HepG2 (cell line): ENCODE measurements around the gene XPNPEP3. TPM values are rescaled to one million over a fixed set of nuclear protein-coding genes. Genes with fewer than 3 reads are reported as not detected.
A peak's percentile ranks its signal among the peaks of the same experiment; 100 is the strongest.

ENCODE experiments used
- ARHGAP35 ChIP-seq: sonication (generic); formaldehyde crosslinking; IDR thresholded peaks from 2 replicates; pipeline ENCODE4 v1.9.0; 2022; ENCODE audit warnings: mild to moderate bottlenecking, inconsistent platforms, moderate library complexity, missing genetic modification reagents, borderline replicate concordance
- BHLHE40 ChIP-seq: IDR thresholded peaks from 2 replicates; pipeline ENCODE4 v1.6.1; 2011; ENCODE audit warnings: low read length, improper control_type of control experiment
- CHD4 ChIP-seq: fragments of 200-600 bp; sonication (generic); IDR thresholded peaks from 2 replicates; pipeline ENCODE4 v1.7.0; 2017; ENCODE audit warnings: mild to moderate bottlenecking, low read length, borderline replicate concordance
- CREM ChIP-seq, 2 experiments: sonication (generic) in 1 of 2; formaldehyde crosslinking in 1 of 2; IDR thresholded peaks; 2 replicates each; pipeline versions ENCODE4 v1.4.0 to v1.6.1; 2016 to 2020; ENCODE audit warnings: antibody characterized with exemption in 1 of 2, mild to moderate bottlenecking in 1 of 2, missing genetic modification reagents in 1 of 2
- HOXA3 ChIP-seq: sonication (generic); formaldehyde crosslinking; IDR thresholded peaks from 2 replicates; pipeline ENCODE4 v1.5.0; 2020; ENCODE audit warnings: missing genetic modification reagents
- HOXA5 ChIP-seq: sonication (generic); formaldehyde crosslinking; IDR thresholded peaks from 2 replicates; pipeline ENCODE4 v1.4.0; 2020; ENCODE audit warnings: missing genetic modification reagents
- HOXA9 ChIP-seq: sonication (generic); formaldehyde crosslinking; IDR thresholded peaks from 2 replicates; pipeline ENCODE4 v1.8.1; 2022; ENCODE audit warnings: missing genetic modification reagents, mild to moderate bottlenecking, moderate library complexity, borderline replicate concordance
- IKZF5 ChIP-seq: IDR thresholded peaks from 2 replicates; pipeline ENCODE4 v1.6.1; 2018; ENCODE audit warnings: missing genetic modification reagents, mild to moderate bottlenecking, missing compliant biosample characterization
- ISL2 ChIP-seq: sonication (generic); formaldehyde crosslinking; IDR thresholded peaks from 2 replicates; pipeline ENCODE4 v1.5.0; 2020; ENCODE audit warnings: missing genetic modification reagents
- MEIS1 ChIP-seq: sonication (generic); formaldehyde crosslinking; IDR thresholded peaks from 2 replicates; pipeline ENCODE4 v1.9.0; 2021; ENCODE audit warnings: mild to moderate bottlenecking, missing genetic modification reagents, moderate library complexity, borderline replicate concordance
- MXD4 ChIP-seq: IDR thresholded peaks from 2 replicates; pipeline ENCODE4 v1.6.1; 2016; ENCODE audit warnings: mild to moderate bottlenecking, missing biosample characterization, missing genetic modification reagents
- NFKBIZ ChIP-seq: IDR thresholded peaks from 2 replicates; pipeline ENCODE4 v1.6.1; 2018; ENCODE audit warnings: missing genetic modification reagents, missing compliant biosample characterization
- NONO ChIP-seq, 2 experiments: fragments of 450-650 bp in 1 of 2; sonication (generic) in 1 of 2; formaldehyde crosslinking in 1 of 2; IDR thresholded peaks in 1 of 2; conservative IDR thresholded peaks in 1 of 2; 2 replicates each; pipeline versions ENCODE4 v1.6.1 to v1.8.0; 2017 to 2022; ENCODE audit warnings: mild to moderate bottlenecking in 1 of 2, missing genetic modification reagents in 1 of 2, moderate library complexity in 1 of 2
- PRPF4 ChIP-seq: fragments of 200-400 bp; formaldehyde crosslinking; IDR thresholded peaks from 2 replicates; pipeline ENCODE4 v1.6.1; 2016; ENCODE audit warnings: low read length, low read depth; ENCODE audit not compliant: poor library complexity, severe bottlenecking
- RBFOX2 ChIP-seq: fragments of 200-400 bp; formaldehyde crosslinking; IDR thresholded peaks from 2 replicates; pipeline ENCODE4 v1.6.1; 2017; ENCODE audit warnings: low read depth, mild to moderate bottlenecking, low read length
- SRY ChIP-seq: sonication (generic); formaldehyde crosslinking; IDR thresholded peaks from 2 replicates; pipeline ENCODE4 v1.8.0; 2022; ENCODE audit warnings: mild to moderate bottlenecking, missing genetic modification reagents
- TGIF2 ChIP-seq: IDR thresholded peaks from 2 replicates; pipeline ENCODE4 v1.6.1; 2016; ENCODE audit warnings: control low read depth, missing compliant biosample characterization
- YEATS4 ChIP-seq: sonication (generic); formaldehyde crosslinking; IDR thresholded peaks from 2 replicates; pipeline ENCODE4 v1.4.0; 2020; ENCODE audit warnings: missing genetic modification reagents, borderline replicate concordance
- YY1 ChIP-seq: IDR thresholded peaks from 2 replicates; pipeline ENCODE4 v1.6.1; 2011; ENCODE audit warnings: low read length, low read depth, moderate library complexity, mild to moderate bottlenecking; ENCODE audit not compliant: insufficient read depth, insufficient replicate concordance
- ZFP1 ChIP-seq: IDR thresholded peaks from 2 replicates; pipeline ENCODE4 v1.6.1; 2016
- ZKSCAN1 ChIP-seq: fragments of 150-350 bp; IDR thresholded peaks from 2 replicates; pipeline ENCODE4 v1.6.1; 2014; ENCODE audit warnings: low read length
- ZNF274 ChIP-seq: sonication (generic); formaldehyde crosslinking; IDR thresholded peaks from 2 replicates; pipeline ENCODE4 v1.5.1; 2020; ENCODE audit warnings: mild to moderate bottlenecking, missing genetic modification reagents
- ZNF576 ChIP-seq: sonication (generic); formaldehyde crosslinking; IDR thresholded peaks from 2 replicates; pipeline ENCODE4 v1.4.0; 2020; ENCODE audit warnings: mild to moderate bottlenecking, missing genetic modification reagents
- ZNF878 ChIP-seq: sonication (generic); formaldehyde crosslinking; IDR thresholded peaks from 2 replicates; pipeline ENCODE4 v1.8.1; 2023; ENCODE audit warnings: mild to moderate bottlenecking, missing genetic modification reagents, moderate library complexity
- polyA plus RNA-seq, 8 experiments: library from polyadenylated mRNA; depleted of rRNA in 3 of 8; stranded (reverse) in 7 of 8; unstranded in 1 of 8; fragments of >200 nt; fragmentation: Illumina TruSeq in 4 of 8; extraction: Trizol in 4 of 8; gene quantifications; 2 replicates each; pipeline versions ENCODE4 v1.2.1 to v1.2.3, GENCODE V29; 2011 to 2016; ENCODE audit warnings: low read depth in 4 of 8, missing spikeins in 1 of 8, mixed read lengths in 1 of 8; ENCODE audit not compliant: insufficient read depth in 1 of 8
- total RNA-seq, 5 experiments: library from RNA; depleted of rRNA; stranded (reverse); fragments of >200 nt; fragmentation: Illumina TruSeq; extraction: Trizol; gene quantifications; 2 replicates each; pipeline ENCODE4 v1.2.3, GENCODE V29; 2016; ENCODE audit warnings: low read depth in 1 of 5
- TF ChIP-seq, protein P1 (sequence below): sonication (generic); formaldehyde crosslinking; IDR thresholded peaks from 2 replicates; pipeline ENCODE4 v1.8.1; 2023; ENCODE audit warnings: mild to moderate bottlenecking, inconsistent platforms, moderate library complexity, missing genetic modification reagents, borderline replicate concordance
- TF ChIP-seq, protein P2 (sequence below): sonication (generic); formaldehyde crosslinking; IDR thresholded peaks from 2 replicates; pipeline ENCODE4 v1.8.0; 2022; ENCODE audit warnings: missing genetic modification reagents, mild to moderate bottlenecking, inconsistent platforms, borderline replicate concordance

Gene XPNPEP3
- total and polyA plus RNA-seq, 2 of the 13 experiments (the other 11 are each of a cell fraction or from before 2014, with no cell fraction given): 10.3 to 14.0 TPM

DNA sequence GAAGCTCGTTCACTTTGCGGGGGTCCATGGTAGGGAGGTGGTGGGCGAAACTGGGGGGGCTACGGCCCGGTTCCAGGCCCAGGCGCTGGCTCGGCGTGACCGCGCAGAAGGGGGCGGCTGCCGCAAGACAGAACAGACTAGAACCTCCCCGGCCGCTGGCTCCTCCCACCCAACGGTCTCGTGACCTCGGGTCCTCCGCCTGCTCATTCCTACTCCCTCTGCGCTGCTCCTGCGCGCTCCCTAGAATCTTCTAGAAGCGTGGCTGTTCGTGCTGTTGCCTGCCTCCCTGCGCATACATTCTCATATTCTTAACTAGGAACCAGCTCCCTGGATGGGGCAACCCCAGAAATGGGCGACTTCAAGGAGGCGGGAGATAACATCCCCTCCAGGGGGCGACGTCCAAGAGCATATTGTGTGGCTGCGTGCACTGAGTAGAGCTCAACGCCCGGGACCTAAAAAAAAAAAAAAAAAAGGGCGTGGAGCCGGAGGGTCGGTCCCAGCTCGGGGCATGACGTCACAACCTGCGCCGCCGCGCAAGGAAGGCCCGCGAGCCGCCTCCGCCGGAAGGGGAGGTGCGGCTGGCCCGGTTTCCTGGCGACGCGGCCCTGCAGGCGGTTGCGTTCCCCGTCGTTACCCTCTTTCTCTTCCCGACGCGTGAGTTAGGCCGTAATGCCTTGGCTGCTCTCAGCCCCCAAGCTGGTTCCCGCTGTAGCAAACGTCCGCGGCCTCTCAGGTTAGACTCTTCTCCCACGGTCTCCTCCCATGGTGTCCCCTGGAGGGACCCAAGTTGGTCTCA is at the start of gene XPNPEP3, which contains the start of gene ST13 (continued):
- TF ChIP-seq CREM (IDR thresholded peaks at IDR 0.05): peak; percentile 98
- peak; percentile 68 for TF ChIP-seq CREM (CRISPR knock-in tag; IDR thresholded peaks at IDR 0.05)
- peak; percentile 93 for TF ChIP-seq YEATS4 (CRISPR knock-in tag)
- TF ChIP-seq NFKBIZ (CRISPR knock-in tag): no peak
- no peak for TF ChIP-seq ZNF576 (CRISPR knock-in tag)
- peak; percentile 78; the same call in 1 of the 2 replicates for TF ChIP-seq HOXA5 (CRISPR knock-in tag)
- TF ChIP-seq CHD4: peak; percentile 37; the same call in 1 of the 2 replicates
- TF ChIP-seq PRPF4: no peak
- peak; percentile 89 for TF ChIP-seq BHLHE40
- TF ChIP-seq ARHGAP35 (CRISPR knock-in tag): peak; percentile 67; the same call in 1 of the 2 replicates
- TF ChIP-seq, protein P1, sequence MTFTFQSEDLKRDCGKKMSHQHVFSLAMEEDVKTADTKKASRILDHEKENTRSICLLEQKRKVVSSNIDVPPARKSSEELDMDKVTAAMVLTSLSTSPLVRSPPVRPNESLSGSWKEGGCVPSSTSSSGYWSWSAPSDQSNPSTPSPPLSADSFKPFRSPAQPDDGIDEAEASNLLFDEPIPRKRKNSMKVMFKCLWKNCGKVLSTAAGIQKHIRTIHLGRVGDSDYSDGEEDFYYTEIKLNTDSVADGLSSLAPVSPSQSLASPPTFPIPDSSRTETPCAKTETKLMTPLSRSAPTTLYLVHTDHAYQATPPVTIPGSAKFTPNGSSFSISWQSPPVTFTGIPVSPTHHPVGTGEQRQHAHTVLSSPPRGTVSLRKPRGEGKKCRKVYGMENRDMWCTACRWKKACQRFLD (CRISPR knock-in tag): 0 out of 2 replicates have a peak, but pooled peaks have one; percentile 74
- TF ChIP-seq NONO (IDR thresholded peaks at IDR 0.05): no peak
- TF ChIP-seq NONO (CRISPR knock-in tag; conservative IDR thresholded peaks at IDR 0.05): peak; percentile 81
- TF ChIP-seq ZNF274 (CRISPR knock-in tag): peak; percentile 78
- 0 out of 2 replicates have a peak, but pooled peaks have one; percentile 45 for TF ChIP-seq ZKSCAN1
- TF ChIP-seq MXD4 (CRISPR knock-in tag): peak; percentile 64; the same call in 1 of the 2 replicates
- TF ChIP-seq SRY (CRISPR knock-in tag): peak; percentile 6; the same call in 1 of the 2 replicates
- TF ChIP-seq ZNF878: peak; percentile 83
- no peak for TF ChIP-seq HOXA9 (CRISPR knock-in tag)
- TF ChIP-seq, protein P2, sequence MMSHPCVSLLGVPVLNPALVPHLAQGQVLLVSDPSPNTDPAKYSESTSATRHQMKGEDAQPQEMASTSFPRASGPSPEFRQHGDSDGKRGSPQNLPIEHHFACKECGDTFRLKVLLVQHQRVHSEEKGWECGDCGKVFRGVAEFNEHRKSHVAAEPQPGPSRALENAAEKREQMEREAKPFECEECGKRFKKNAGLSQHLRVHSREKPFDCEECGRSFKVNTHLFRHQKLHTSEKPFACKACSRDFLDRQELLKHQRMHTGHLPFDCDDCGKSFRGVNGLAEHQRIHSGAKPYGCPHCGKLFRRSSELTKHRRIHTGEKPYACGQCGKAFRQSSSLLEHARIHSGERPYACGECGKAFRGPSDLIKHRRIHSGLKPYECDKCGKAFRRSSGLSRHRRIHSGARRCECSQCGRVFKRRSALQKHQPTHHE (CRISPR knock-in tag): no peak
- TF ChIP-seq RBFOX2: peak; percentile 91
- TF ChIP-seq YY1: peak; percentile 27
- peak; percentile 70; the same call in 1 of the 2 replicates for TF ChIP-seq TGIF2 (CRISPR knock-in tag)
- TF ChIP-seq ZFP1: 0 out of 2 replicates have a peak, but pooled peaks have one; percentile 26
- TF ChIP-seq HOXA3: peak; percentile 97
- peak; percentile 82 for TF ChIP-seq IKZF5 (CRISPR knock-in tag)
- 0 out of 2 replicates have a peak, but pooled peaks have one; percentile 31 for TF ChIP-seq MEIS1 (CRISPR knock-in tag)
- TF ChIP-seq ISL2 (CRISPR knock-in tag): peak; percentile 40; the same call in 1 of the 2 replicates
